ENCODE measurements around the gene NT5C3B.
"Not testable (repeated sequence)": the region's sequence is repeated elsewhere in the genome, so short reads cannot be mapped to it uniquely, and the experiment has no call there.

The NT5C3B gene

DNA sequence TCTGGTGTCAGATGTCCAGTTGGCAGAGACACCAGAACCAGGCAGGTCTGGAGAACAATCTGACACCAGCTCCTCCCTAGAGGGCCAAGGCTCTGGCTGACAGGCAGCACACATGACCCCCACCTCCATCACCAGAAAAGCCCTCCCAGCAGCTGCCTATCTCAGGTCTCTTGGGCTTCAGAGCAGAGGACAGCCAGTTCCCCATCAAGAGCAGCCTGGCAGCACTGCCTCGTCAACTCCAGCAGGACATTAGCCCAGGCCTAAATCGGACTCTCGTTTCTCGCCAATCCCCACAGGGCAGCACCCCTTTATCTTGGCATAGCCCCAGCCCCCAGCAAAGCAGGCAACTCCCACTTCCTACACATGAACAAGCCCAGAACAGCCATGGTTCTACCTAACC is 53.9 kb downstream of the NT5C3B start:
- no peak for DNase-seq (ENCODE audit: low read depth)

DNA sequence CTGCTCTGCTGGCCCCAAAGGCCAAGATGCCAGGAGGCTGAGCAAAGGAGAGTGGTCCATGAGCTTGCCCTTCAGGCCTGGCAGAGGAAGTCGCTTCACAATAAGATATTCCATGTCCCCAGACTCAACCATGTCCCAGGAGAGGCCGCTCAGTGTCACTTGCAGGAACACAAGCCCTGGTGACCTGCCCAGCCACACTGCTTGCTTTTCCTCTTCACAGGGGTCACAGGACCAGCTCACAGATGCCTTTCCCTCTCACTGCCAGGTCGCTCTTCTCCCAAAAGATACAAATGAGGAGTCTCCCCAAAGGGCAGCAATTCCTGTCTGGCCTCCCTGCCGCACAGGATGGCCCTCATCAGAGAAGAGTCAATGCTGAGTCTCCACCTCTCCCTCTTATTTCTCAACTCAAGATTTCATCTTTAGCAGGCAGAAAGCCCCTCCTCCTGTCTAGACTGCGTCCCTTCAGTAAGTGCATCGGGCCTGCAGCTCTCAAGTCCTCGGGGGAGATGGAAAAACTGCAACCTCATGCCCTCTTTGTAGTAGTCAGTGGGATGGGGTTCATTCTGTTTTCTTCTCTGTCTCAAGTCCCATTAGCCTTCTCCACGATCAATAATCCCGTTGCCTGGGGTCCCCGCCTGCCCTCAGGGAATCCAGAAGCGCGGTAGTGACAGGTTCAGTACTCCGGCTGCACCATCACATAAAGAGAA is 54.5 kb downstream of the NT5C3B start:
- DNase-seq (ENCODE audit: low read depth) = no peak

DNA sequence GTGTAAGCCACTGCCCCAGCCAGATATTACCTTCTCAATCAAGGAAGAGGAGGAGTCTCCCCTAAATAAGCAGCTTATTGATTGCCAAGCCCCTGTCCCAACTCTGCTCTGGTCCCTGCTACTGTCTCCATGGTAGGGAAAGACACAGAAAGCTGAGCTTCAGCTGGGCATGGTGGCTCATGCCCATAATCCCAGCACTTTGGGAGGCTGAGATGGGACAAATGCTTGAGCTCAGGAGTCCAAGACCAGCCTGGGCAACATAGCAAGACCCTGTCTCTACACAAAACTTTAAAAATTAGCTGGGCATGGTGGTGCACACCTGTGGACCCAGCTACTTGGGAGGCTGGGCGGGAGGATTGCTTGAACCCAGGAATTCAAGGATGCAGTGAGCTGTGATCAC is 56.1 kb downstream of the NT5C3B start:
- no peak for DNase-seq (ENCODE audit: low read depth)

DNA sequence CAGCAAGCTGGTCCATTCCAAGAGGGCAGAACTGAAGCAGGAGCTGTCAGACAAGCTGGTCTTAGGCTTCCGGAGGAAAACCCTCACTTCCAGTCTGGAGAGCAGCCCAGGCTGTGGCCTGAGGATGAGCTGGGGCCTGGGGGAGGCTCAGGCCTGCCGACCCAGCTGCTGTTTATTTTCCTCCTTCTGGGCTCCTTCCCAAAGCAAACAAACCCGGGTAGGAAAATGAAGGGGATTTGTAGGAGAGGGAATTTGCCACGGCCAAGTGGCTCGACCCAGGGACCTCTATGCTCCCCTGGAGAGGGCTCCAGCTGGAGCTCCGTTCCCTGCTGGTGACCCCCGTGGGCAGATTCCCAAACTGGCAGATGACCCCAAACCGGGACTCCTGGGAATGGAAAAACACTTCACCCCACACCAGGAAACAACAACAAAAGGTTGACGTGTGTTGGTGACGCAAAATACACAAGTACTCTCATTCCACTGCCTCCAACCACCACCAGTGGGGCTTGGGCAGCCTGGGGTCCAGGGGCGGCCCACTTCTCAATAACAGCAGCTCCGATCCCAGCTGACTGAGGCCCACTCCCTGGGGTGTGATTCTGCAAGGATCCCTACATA is 58.4 kb downstream of the NT5C3B start:
- DNase-seq (ENCODE audit: low read depth) = no peak

DNA sequence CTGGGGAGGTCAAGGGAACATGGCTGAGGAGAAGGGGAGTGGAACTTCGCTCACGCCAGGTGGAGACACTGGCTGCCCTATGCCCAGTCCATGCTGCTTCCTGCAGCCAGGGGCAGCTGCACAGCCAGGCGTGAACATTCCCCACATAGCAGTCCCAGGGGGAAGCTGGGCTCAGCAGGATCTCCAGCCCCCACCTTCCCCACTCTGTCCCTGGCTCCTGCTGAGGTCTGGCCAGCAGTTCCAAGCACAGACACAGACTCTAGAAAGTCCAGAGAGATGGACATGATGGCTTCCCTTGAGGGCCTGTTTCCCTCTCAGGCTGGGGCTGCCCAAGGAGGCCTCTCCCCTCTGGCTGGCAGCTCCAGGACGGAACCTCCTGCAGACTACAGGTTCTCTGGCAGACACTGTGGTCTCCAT is 58.9 kb downstream of the NT5C3B start:
- no peak for DNase-seq (ENCODE audit: low read depth)

DNA sequence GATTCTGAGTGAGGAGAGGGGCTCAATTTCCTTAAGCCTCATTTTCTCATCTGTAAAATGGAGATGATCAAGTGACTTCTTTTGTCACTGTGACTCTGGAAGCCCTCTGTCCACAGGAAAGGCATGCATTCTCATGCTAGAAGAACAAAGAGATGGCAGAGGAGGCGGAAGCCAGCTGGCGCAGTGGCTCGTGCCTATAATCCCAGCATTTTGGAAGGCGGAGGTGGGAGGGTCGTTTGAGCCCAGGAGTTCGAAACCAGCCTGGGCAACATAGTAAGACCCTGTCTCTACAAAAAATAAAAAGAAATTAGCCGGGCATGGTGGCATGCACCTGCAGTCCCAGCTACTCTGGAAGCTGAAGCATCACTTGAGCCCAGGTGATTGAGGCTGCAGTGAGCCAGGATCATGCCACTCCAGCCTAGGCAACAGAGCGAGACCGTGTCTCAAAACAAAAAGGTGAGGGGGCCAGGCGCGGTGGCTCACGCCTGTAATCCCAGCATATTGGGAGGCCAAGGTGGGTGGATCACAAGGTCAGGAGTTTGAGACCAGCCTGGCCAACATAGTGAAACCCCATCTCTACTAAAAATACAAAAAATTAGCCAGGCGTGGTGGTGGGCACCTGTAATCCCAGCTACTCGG is 59.7 kb downstream of the NT5C3B start:
- DNase-seq (ENCODE audit: low read depth) = not testable (repeated sequence)

DNA sequence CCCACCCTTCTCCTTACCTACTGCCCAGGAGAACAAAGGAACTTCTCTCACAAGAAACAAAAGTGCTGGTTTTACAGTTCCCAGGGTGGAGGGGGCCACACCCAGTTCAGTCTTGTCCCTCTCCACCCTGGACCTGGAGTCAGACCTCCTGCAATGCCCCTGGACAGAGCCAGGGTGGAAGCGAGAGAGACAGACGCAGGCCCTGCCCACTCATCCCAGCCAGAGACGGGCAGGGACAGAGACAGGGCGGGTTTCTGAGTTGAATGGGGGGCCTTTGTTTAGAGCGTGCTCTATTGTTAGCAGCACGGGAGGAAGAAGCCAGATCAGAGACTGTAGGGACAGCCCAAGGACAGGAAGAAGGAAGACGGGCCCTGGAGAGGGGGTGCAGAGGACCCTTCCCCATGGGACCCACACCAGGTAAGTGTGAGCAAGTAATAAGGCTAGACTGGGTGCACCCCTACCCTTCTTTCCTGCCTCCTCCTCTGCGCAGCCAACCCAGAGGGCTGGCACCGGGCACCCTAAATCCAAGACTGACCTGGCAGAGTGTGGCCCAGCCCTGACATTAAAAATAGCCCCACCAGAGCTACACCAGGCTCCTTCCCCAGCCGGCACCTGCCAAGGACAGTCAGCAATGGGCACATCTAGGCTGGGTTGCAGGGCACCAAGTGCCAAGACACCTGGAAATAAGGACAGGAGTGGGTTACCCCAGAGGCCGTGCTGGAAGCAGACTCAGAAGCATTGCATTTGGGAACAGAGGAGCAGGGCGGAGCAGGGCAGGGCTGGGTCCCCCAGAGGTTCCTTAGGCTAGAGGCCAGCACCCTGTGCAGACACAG is 60.4 kb downstream of the NT5C3B start:
- no peak for DNase-seq (ENCODE audit: low read depth)

Data from T-helper 22 cell (primary cell).